ENCODE results near the gene CCDC134. TPM values are rescaled to one million over a fixed set of nuclear protein-coding genes. Genes with fewer than 3 reads are reported as not detected.

Gene CCDC134
- total and polyA plus RNA-seq, 2 donors (not counting 3 experiments of a cell fraction or from before 2014, with no cell fraction given), result 4.5 to 8.4 TPM

DNA sequence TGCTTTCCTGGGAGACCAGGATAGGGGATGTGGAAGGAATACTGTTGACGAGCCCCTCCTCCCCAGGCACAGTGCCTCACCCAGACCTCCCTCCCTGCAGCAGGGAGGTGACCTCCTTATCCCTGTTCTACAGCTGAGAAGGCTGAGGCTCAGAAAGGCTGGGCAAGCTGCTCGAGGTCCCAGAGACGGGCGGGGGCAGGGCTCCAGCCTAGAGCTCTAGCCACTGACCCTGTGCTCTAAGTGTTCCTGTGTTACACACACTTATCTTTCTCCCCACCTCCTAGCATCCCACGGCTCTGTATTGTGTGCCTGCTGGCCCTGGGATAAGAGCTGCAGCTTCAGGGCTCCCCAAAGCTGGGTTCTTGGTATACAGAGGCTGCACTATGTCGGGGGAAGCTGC lies 7.9 kb downstream of the CCDC134 start:
- ChIA-PET CTCF (interaction anchor here (1.0 kb wide), 1 partner anchor 111 kb away, joined by 3 read pairs; no protein-coding TSS in a partner anchor), POLR2A (no interaction called here)
- Histone ChIP-seq H3K4me2 (ENCODE audit: insufficient read depth, low read length) (no peak overlapping the region), H3K4me1 (ENCODE audit: control insufficient read depth, extremely low read depth, insufficient read depth, low read length) (no peaks in the 10 kb centered on the region), H4K20me1 (replicated peaks; ENCODE audit: control insufficient read depth, extremely low read depth, insufficient read depth, low read length) (no peaks in the 10 kb centered on the region), H3K79me2 (ENCODE audit: control insufficient read depth, insufficient read depth, low read length) (no peaks in the 10 kb centered on the region), H3K4me3 (replicated peaks in 1 of 3; ENCODE audit: insufficient read depth in 1 of 3, low read depth in 1 of 3, low read length in 3 of 3) (no peak overlapping the region), H2AFZ (ENCODE audit: low read depth, low read length) (no peak overlapping the region), H3K36me3 (ENCODE audit: control insufficient read depth in 2 of 2, extremely low read depth in 1 of 2, insufficient read depth in 2 of 2, low read length in 2 of 2) (no peaks in the 10 kb centered on the region), H3K9ac (replicated peaks; ENCODE audit: extremely low read depth, insufficient read depth, low read length) (no peak overlapping the region), H3K9me3 (replicated peaks; ENCODE audit: control insufficient read depth, insufficient read depth, low read length) (no peaks in the 10 kb centered on the region), H3K27ac (ENCODE audit: insufficient read depth, low read depth, low read length) (no peak overlapping the region), H3K27me3 (ENCODE audit: control insufficient read depth in 2 of 2, insufficient read depth in 2 of 2, low read length in 2 of 2) (no peaks in the 10 kb centered on the region), H3K9me1 (replicated peaks; ENCODE audit: control insufficient read depth, extremely low read depth, insufficient read depth, low read length) (no peaks in the 10 kb centered on the region)
- DNase-seq (ENCODE audit: low read depth, low spot score) (no peak), FAIRE-seq (no peak)
- dilution Hi-C loops (cut with MboI; ENCODE audit: extremely low pct_ligation_motif_present, low sequenced_read_pairs) (no loop called here), intact Hi-C loops (cut with micrococcal nuclease) (no loop called here)
- BruUV-seq (replicated peaks), result no TSS peak
- TF ChIP-seq POLR2A (IDR thresholded peaks at IDR 0.05; ENCODE audit: low read depth, low read length) (no peak), POLR2AphosphoS5 (IDR thresholded peaks at IDR 0.05; ENCODE audit: insufficient read depth, low read depth, low read length) (no peak), MYC (IDR thresholded peaks at IDR 0.05; ENCODE audit: low read depth, low read length) (no peak), EZH2 (IDR thresholded peaks at IDR 0.05; ENCODE audit: borderline replicate concordance, low read depth, low read length, severe bottlenecking) (no peak), JUN (IDR thresholded peaks at IDR 0.05; ENCODE audit: borderline replicate concordance, insufficient read depth, insufficient read length, low read depth) (no peak), GATA2 (IDR thresholded peaks at IDR 0.05; ENCODE audit: insufficient read depth, insufficient read length, low read depth, low read length) (no peak), FOS (IDR thresholded peaks at IDR 0.05; ENCODE audit: borderline replicate concordance, insufficient read depth, low read length) (no peak)
- TF ChIP-seq, protein P1, sequence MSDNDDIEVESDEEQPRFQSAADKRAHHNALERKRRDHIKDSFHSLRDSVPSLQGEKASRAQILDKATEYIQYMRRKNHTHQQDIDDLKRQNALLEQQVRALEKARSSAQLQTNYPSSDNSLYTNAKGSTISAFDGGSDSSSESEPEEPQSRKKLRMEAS (IDR thresholded peaks at IDR 0.05; ENCODE audit: insufficient read depth, insufficient read length), result no peak
- TF ChIP-seq, protein P2, sequence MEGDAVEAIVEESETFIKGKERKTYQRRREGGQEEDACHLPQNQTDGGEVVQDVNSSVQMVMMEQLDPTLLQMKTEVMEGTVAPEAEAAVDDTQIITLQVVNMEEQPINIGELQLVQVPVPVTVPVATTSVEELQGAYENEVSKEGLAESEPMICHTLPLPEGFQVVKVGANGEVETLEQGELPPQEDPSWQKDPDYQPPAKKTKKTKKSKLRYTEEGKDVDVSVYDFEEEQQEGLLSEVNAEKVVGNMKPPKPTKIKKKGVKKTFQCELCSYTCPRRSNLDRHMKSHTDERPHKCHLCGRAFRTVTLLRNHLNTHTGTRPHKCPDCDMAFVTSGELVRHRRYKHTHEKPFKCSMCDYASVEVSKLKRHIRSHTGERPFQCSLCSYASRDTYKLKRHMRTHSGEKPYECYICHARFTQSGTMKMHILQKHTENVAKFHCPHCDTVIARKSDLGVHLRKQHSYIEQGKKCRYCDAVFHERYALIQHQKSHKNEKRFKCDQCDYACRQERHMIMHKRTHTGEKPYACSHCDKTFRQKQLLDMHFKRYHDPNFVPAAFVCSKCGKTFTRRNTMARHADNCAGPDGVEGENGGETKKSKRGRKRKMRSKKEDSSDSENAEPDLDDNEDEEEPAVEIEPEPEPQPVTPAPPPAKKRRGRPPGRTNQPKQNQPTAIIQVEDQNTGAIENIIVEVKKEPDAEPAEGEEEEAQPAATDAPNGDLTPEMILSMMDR (IDR thresholded peaks at IDR 0.05; ENCODE audit: extremely low read depth in 1 of 2, insufficient read depth in 1 of 2, low read depth in 1 of 2, low read length in 2 of 2), result no peak
